CD4-positive, alpha-beta T cell treated with Interleukin-6 for 4 hours (primary cell): Measurements from ENCODE around the gene ATRNL1.

Experiments used
- DNase-seq: peaks from one replicate; pipeline ENCODE4 v3.0.0-alpha.2; 2020; ENCODE audit warnings: mixed read lengths

ATRNL1 gene

DNA sequence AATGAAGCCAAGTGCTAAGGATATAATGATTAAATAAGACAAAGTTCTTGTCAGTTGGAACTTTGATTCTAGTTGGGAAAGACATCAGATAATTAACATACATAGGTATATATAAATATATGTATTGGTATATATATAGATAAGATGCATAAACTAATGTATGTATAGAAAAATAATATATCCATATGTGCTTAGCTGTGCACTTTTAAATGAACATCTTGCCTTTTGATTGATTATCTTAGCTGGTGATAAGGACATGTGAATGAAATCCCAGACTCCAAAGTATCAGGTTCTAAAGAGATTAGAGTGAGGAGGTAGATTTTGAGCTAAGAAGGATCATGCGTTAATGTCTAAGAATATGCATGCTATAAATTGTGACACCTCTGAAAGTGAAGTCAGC, 822.3 kb downstream of the ATRNL1 start:
- no peak for DNase-seq

DNA sequence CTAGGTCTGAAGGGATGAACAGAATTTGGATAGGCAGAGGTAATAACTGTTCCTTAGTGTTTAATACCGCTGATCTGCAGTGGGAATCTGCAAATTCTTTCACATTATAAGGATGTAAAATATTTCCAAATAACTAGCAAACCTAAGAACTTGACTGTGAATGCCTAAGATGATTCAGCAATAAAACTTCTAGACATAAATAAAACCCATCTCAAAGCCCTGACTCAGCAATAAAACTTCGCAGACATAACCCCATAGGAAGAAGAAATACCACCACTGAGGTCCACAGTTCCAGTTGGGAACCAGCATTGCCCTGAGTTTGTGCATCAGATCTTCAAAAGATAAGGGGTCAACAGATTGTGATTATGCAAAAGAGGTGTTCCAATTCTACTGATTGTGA, 825.6 kb downstream of the ATRNL1 start:
- DNase-seq, result no peak

DNA sequence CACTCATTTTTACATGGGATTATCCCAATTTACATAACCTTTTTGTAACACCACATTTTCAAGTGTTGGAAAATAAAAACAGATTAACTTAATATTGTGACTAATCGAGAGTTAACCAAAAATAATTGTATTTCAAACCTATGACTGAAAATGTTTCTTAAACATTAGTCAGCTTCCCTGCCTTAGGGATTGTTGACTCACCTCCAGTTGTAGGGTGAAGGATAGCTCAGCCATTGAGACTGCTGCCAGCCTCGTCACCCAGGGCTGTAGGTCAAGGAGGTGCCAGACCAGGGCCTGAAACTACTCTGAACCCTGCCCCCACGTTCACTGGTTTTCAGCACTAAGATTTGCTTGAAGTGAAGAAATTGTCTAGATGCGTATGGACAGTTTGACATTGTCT, 828.6 kb downstream of the ATRNL1 start:
- no peak for DNase-seq

DNA sequence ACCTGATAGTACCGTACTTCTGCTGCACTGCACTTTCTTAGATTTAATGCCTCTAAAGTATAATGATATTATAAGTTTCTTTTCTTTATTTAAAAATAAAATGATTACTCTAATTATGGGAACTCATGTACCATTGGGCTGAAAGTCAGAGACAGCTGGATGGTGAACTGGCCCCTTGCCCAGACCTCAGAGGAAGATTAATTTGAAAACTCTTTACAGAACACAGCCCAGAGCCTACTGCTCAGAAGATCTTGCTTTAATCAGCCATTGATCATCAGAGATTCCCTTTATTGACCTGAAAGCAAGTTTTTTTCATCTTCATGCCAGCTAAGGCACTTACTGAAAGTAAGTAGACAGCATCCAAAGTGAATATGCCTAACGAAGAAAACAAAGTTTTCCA, 838.1 kb downstream of the ATRNL1 start:
- no peak for DNase-seq

DNA sequence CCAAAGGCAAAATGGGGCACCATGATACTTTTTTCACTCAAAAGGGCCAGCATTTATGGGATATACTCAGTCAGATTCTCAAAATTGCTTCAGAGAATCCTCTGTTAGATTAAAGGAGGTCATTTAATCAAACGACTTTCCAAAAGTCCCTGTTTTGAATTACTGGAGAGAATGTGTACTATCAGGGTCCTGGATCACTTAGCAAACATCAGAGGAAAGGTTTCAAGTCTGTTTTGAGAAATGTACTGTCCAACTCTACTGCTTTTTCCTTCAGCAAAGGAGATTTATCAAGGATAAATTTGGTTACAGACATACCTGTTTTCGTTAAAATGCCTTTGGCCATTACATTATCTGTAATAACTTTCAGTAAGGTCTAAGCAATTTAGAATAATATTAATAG, 838.9 kb downstream of the ATRNL1 start:
- no peak for DNase-seq

DNA sequence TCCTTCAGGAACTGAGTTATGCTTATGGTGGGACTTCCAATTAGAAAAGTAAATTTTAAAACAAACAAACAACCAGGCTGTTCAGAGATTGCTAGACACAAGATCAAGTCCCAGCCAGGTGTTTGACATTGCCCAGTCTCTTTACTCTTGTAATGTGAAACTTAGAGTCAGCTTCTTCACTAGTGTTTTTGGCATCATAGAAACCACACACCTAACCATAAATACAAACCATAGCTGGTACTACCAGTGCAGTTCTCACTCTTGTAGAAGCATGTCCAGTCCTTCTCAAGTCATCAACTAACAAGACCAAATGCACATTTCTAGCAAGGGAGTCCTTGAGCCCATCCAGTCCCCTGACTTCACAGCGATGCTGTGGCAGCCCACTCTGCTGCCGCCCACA, 839.9 kb downstream of the ATRNL1 start:
- no peak for DNase-seq

DNA sequence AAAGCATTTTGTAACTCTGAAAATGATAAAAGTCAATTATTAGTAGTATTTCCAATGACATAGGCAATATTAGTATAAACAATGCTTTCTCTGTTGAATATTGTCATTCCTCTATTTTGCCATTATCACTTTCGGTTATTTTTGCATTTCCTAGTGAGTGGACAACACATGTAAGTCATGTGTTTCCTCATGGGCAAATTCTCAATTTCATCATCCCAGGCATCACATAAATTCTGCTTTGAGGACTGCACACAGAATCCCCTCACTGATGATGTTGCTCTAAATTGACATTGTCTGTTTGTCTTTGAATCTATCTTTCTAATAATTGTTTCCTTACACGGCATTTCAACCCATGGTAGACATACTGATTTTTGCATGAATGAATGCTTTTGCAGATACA, 842.6 kb downstream of the ATRNL1 start:
- DNase-seq, result no peak

DNA sequence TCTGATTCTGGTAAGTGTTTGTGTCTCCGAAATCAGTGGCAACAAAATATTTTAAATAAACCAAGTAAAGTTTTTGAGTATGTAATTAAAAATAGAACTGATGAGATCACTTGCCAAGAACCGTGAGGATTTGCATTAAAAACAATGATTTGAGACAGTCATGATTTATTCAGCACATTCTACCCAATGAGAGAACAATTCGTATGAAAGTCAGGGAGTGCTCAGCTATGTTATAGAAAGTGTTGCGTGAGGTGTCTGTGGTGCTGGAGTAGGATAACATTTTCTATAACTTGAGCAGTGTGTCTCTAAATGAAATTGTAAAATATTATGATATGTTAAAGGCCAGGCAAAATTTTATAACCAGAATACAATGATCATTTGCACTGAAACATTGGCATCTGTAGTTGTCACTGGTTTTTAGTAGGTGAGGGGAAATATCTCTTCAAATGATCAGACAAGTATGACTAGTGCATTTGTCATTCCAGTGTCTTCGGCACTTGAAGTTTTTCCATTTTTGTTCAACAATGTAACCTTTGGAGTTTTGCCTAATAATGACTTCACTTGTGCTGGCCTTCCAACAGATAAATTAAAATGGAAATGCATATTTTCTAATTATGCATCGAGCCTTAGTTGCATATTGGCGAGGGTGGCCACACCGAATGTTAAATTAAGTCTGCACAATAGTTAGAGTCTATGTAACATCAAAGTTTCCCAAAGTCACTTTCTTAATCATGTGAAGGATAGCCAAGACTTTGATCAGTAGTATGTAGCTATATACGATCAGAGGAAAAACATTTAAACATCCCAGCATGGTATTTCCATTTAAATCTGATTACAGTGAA, 844.0 kb downstream of the ATRNL1 start:
- DNase-seq, result no peak

DNA sequence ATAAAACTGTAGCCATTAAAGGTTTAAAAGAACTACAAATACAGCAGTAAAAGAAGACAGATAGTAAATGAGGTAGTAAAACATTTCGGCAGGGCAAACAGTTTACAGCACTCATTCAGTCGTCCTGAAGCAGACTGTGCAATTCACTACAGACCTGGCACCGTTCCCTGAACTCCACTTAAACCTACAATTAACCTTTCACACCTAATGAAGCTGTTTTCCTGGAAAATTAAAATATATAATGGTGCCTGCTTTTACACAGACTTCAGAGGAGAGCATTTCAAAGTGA, 844.5 kb downstream of the ATRNL1 start:
- DNase-seq, result no peak

DNA sequence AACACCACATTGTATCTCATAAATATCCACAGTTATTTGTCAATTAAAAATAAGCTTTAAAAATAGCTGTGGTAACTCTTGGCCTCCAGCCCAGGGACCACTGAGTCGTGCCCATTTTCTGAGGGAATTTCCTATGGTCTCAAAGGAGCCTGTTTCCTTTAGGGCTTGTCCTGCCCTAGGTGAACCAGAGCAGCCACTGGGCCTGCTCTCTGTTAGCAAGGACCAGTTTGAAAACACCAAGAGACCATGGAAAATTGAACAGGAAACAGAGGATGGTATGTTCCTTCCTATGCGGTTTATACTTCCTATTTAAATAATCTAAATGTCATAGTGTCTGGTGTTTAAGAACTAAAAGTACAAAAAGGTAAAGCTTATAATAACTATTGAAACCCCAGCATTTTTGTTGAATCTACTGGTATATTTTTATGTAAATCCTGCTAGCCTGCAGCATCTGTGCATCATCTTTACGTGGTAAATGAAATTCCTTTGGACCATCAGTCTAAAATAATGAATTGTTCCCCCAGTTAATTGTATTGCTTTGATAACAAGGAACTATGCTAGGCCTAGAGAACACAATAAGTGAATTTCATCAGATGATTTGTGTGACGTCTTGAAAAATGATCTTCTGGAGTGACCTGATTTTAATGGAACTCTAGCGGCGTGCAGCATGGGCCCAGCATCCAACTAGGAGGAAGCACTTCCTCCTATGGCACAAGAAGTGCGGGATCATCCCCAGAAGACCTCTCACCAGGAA, 846.1 kb downstream of the ATRNL1 start:
- no peak for DNase-seq

DNA sequence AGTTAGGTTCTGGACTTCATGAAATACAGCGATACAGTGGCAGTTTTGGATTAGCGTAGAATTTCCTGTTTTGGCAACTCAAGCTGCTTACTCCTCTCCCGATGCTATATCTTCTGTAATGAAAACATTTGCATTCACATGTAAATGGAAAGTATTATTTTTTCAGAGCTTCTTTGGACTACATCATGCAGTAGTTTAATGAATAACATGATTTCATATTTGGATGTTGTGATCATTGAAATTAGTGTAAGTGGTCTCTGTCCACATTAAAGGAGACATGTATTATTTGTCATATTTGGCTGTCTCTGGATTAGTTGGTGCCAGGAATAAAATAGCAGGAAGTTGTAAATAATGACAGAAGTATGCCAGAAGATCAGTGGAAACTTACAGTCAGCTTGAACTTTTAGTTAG, 848.2 kb downstream of the ATRNL1 start:
- no peak for DNase-seq

DNA sequence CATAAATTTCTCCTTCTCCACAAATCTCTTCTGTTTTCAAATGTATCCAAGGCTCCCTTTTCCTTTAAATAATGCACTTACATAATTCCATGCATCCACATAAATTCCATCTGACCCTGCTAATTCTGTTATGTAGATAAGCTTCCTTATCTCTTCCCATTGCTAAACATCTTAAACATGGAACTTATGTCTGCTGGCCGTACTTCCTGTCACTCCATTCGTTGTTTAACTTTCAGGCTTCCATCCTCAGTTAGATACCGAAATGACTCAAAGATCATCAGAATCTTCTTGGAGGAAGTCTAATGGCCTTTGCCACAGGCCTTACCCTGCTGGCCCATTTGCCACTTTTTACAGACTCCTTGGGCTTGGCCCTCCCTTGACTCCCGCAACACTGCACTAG, 848.9 kb downstream of the ATRNL1 start:
- no peak for DNase-seq

DNA sequence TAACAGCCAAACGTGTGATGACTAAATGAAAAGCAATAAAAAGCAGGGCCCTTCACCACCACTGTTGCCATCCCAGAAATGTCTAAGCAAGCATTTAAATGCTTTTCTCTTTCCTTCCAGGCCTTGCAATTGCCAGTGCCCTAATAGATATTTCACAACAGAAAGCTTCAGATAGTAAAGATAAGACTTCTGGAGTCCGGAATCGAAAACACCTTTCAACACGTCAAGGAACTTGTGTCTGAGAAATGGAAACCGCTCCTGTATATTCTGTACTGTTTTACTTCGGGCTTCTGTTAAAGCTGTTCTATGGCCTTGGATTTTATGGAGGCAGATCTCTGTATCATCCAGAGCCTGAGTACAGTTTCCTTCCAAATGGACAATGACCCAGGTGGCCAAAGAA, 851.4 kb downstream of the ATRNL1 start:
- DNase-seq, result no peak

DNA sequence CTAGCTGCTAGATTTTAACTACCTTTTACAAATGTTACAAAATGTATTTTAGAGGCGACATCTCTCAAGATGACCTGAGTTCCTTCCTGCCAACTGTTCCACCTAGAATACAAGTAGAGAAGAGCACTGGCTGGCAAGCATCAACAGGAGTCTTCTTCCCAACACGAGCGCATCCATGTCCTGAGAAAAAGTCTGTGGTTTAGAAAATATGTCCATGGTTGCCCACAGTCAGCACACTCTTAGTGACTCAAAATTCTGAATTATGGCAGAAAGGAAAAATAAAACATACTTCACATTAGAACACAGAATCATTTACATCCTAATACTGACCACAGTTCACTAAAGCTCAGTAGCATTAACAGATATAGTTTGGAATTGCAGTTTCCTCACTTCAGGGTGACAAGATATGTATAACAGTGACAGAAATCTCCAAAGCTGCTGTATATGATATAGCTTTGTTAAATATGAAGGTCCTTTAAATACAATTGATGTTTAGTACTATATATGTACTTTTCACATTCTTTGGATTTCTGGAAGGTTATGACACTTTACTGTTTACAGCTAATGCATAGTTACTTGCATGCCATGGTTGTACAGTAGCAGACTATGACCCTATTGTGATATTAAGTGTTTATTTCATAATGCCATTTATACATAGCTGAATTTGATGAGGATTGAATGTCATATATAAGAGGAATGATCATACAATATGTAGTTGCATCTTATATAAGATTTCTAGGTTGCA, 852.7 kb downstream of the ATRNL1 start:
- DNase-seq, result no peak

DNA sequence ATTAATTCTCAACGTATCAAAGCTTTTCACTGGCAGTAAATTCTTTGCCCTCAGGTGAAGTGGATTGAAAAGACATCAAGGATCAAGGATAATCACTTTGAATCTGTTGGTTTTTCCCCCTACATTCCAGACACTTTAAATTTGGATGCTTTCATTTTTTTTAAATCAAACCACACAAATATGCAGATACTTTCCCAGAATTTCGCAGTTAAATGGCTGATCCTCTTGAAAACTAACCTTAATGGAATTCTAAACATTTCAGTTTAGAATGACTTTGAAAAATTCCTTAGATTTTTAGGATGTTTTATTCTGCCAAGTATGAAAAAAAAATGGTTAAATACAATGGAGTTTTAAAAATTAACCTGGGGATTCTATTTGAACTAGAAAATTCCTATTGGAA, 853.9 kb downstream of the ATRNL1 start:
- DNase-seq, result no peak

DNA sequence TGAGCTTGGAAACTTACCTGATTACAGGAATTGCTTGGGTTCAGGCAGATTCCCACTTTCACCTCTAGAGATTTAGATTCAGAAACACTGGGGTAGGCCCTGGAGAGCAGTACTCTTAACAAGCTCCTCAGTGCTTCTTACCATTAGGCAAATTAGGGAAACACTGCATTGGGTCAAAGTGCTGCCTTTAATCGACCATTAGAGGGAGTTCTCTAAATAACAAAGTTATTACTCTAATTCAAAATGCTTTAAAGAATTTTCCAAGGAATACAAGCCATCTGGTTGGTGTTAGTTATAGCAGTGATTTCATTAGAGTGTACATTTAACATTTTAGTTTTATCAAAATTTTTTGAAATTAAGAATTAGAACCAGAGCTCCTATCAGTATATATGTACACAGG, 855.3 kb downstream of the ATRNL1 start:
- no peak for DNase-seq

DNA sequence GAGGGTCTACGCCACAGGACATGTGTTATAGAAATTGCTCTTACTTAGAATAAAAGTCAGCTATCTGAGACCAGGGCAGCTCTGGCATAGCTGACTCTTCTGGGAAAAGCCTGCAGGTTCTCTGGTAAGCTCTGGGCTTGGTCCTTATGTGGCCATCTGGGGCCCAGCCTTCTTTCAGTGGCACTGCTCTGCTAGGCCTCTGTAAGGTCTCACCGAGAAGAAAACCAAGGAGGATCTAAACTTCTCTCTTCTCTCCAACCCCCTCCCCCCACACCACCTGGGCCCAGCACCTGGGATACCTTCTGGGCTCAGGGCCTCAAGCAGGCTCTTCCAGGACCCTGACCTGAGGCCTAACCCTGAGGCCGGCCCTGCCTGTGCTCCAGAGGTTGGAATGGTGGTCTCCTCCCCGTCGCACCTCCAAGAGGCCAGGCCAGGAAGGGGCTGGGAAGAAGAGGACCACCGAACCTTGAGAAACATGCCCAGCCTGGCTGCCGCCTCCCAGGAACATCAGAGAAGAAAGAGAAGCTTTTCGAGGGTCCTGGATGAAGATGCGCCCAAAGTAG, 856.2 kb downstream of the ATRNL1 start:
- DNase-seq, result no peak

DNA sequence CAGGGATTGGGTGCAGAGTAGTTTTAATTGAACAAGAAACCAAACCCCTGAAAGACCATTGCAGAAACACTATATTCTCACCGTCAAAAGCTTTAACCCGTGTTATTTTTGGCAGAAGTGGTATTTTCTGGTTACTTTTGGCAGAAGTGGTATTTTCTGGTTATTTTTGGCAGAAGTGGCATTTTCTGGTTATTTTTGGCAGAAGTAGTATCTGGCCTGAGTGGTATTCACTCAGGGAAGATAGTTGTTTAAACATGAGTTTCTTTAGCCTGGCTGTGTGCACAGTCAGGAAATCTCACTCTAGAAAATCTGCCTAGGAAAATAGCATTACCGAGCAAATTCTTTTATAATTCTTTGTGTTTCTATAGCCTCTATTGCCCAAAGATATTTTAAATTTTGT, 857.2 kb downstream of the ATRNL1 start:
- DNase-seq, result no peak

DNA sequence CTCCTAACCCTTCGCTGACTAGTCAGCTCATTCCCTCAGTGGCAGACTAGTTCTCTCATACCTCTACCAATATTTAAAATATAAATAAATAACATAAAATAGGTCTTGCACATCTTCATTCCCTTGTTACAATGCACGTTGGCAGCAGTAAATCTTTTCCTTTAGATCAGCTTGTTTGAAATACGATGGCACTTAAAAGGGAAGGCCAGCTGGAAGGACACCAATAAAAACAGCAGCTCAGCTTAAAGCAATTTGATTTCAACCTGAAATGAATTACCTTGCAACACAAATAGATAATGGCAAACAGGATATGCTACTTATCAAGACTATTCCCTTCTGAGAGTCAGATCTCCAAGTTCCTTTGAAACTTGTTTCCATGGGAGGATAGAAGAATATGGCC, 858.1 kb downstream of the ATRNL1 start:
- DNase-seq, result no peak

DNA sequence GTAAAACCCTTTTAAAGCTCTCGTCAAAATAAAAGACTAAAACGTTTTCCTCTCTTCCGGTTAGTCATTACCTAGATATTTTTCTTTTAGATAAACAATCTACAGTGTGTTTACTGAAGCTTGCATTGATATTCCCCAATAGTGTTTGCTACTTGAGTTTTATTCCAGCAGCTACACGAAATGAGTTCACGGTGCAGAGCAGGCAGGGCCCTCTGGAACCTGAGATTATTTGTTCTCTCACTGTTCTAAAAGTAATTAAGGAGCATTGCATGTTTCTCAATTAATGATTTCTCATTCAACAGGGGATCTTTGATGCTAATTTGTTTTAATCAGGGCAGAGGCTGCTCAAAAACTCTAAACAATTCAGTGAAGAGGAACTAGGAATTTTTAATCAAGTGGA, 860.1 kb downstream of the ATRNL1 start:
- no peak for DNase-seq

DNA sequence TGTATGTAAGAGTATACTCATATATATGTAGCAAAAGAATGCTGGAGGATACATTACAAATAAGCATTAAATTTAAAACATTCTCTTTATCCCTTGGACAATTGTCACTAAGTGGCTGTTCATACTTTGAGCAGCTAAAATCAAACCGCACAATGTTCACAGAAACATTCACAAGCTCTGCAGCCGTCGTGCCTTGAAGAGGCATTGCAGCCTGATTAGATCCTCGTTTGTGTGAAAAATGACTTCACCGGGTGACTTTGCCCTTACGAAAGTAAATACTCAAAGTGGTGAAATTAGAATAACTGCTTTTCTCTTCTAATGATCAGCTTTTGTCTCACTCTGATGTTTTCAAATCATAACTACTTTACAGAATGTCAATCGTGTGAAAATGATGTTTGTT, 860.8 kb downstream of the ATRNL1 start:
- DNase-seq, result no peak

DNA sequence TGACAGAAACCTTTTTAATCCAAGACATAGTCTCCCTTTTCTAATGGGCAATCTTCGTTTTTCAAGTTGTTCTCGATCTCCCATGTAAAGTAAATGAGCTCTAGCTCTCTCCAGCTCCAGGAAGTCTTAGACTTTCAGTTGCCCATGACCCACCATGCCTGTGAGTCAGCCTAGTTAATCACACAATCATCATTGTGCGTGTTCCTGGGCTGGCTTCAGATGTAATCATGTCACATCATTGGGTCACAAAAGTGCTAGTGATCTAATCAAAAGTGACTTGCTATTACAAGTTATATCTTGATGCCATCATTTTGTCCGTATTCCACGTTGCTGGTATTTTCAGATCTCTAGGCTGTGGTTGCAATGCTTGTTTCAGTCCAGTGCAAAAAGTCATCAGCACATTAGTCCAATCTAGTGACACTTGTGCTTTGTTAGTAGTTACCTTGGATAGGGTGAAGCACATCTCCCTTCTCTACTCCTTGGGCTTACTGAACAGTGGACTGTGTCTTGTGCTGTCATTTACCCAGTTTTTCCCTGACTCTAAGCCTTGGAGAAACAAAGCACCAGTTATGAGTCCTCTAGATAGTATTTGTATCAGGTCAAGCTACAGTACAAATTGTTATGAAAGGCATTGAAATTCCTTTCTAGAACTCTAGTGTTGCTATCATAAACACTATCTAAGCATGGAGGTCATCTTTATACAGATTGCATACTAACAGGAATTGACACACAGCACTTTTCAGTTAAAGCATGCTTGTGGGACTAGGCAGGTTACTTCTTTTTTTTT, 863.3 kb downstream of the ATRNL1 start:
- no peak for DNase-seq

DNA sequence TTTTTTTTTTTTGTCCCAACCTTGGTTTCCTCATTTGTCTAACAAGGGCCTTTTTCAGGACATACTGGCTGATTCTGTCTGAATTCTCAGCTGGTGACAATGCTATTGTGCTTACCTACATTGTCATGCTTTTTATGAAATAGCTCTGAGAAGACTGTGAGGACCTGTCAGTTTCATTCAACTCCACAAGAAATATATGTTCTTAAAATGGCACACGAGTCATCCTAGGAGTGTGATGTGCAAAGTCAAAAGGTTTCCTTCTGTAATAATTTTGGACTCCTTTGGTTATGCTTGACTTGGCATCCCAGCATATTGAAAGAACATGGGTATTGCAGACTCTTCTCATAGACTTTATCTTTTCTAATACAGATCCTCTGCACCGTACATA, 863.8 kb downstream of the ATRNL1 start:
- no peak for DNase-seq
